ENCODE data around the gene CRYBG1.
A peak's percentile ranks its signal among the peaks of the same experiment; 100 is the strongest.
"Not testable (repeated sequence)": the region's sequence is repeated elsewhere in the genome, so short reads cannot be mapped to it uniquely, and the experiment has no call there.

CRYBG1 gene

GRCh38 chr6:106501960-106502371 lies 141.4 kb downstream of the CRYBG1 start:
- no peak for DNase-seq (ENCODE audit: low read depth)

GRCh38 chr6:106502559-106502958 lies 142.0 kb downstream of the CRYBG1 start:
- DNase-seq (ENCODE audit: low read depth): no peak

DNA sequence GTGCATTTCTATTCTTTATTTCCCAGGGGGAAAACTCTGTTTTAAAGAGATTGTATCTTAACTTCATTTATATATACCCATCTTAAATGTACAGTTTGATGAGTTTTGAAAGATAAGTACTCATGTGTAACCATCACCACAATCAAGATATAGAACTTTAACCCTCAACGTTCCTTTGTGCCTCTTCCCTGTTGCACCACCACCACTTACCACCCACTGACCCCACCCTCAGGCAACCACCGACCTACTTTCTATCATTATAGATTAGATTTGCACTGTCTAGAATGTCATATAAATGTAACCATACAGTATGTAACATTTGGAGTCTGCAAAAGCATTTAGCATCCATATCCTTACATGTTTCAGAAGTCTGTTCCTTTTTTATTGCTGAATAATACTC lies 147.8 kb downstream of the CRYBG1 start:
- DNase-seq (ENCODE audit: low read depth): no peak

DNA sequence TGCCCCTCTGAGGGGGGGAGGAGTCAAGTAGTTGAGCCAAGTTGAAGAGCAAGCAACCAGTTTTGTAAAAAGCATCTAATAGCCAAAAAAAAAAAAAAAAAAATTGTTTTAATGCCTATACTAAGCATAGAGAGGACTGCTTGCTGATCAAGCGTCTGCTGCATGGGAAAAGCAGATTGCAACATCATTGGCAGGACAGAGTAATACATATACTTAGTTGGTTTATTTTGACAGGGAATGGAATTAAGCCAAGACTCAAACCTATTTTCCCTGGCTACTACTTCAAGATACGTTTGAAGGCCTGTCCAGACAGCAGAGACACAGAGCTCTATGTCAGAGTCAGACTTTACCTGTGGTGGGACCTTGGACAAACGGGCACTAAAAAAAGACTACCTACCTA lies 148.3 kb downstream of the CRYBG1 start:
- no peak for DNase-seq (ENCODE audit: low read depth)

- no peak for DNase-seq (ENCODE audit: low read depth)
Measured at GRCh38 chr6:106509420-106510089, 149.0 kb downstream of the CRYBG1 start.

GRCh38 chr6:106510090-106510970 lies 149.8 kb downstream of the CRYBG1 start:
- DNase-seq (ENCODE audit: low read depth): peak; percentile 50

- DNase-seq (ENCODE audit: low read depth): no peak
Measured at GRCh38 chr6:106511288-106512047, 151.0 kb downstream of the CRYBG1 start.

DNA sequence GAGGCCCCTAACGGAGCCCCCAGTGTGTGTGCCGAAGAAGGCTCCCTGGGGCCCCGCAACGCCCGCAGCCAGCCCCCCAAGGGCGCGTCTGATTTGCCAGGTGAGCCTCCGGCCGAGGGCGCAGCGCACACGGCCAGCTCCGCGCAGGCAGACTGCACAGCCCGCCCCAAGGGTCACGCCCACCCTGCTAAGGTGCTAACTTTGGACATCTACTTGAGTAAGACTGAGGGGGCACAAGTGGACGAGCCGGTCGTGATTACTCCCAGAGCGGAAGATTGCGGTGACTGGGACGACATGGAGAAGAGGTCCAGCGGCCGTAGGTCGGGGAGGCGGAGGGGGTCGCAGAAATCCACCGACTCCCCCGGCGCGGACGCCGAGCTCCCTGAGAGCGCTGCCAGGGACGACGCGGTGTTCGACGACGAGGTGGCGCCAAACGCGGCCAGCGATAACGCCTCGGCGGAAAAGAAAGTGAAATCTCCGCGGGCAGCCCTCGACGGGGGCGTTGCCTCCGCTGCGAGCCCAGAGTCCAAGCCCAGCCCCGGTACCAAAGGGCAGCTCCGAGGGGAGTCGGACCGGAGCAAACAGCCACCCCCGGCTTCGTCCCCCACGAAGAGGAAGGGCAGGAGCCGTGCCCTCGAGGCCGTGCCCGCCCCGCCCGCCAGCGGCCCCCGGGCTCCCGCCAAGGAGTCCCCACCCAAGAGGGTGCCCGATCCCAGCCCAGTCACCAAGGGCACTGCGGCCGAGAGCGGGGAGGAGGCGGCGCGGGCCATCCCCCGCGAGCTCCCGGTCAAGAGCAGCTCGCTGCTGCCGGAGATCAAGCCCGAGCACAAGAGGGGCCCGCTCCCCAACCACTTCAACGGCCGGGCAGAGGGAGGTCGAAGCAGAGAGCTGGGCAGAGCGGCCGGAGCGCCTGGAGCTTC lies 151.8 kb downstream of the CRYBG1 start:
- DNase-seq (ENCODE audit: low read depth): peak; percentile 71

- DNase-seq (ENCODE audit: low read depth): no peak
Measured at GRCh38 chr6:106512968-106513574, 152.6 kb downstream of the CRYBG1 start.

DNA sequence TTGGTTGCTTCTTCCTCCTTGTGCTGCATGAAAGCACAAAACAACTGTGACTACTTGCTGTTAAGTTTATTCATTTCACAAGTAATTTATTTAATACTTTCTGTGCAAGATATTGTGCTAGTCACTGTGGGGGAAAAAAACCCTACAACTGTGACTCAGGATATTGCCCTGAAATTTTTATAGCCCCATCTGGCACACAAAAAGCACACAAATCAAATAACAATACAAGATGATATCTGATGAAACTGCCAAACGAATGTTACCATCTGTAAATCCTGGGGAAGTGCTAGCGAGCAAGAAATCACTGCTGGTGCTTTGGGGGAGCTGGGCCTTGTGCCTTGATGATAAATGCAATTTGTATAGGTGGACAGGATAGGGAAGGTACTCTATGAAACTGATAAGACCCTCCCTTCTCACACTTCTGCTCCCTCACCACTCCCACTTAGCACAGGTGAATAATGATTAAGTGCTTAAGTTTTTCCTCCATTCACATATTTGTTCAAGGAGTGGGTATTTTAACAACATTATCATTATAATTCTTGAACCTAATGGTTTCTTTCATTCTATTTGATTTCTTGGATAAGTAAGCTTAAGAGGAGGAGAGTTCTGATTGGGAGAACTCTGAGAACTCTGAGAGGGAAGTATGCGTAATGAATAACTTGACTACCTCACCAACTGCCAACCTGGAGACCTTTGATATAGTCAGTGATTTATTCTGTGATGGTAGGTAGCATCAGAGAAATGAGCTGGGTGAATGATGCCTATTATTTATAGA lies 153.5 kb downstream of the CRYBG1 start:
- no peak for DNase-seq (ENCODE audit: low read depth)

GRCh38 chr6:106514583-106514885 lies 154.0 kb downstream of the CRYBG1 start:
- no peak for DNase-seq (ENCODE audit: low read depth)

DNA sequence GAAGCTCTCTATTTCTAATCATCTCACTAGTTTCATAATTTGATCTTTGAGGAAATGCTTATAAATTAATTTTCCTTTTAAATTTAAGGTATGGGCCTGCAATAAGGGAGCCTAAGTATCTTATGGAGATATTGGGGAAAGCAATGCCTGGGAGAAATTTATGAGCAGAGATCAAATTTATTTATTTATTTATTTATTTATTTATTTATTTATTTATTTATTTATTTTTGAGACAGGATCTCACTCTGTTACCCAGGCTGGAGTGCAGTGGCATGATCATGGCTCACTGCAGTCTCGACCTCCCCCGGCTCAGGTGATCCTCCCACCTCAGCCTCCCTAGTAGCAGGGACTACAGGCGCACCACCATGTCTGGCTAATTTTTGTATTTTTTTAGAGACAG lies 155.1 kb downstream of the CRYBG1 start:
- not testable (repeated sequence) for DNase-seq (ENCODE audit: low read depth)

- no peak for DNase-seq (ENCODE audit: low read depth)
Measured at GRCh38 chr6:106516616-106517015, 156.1 kb downstream of the CRYBG1 start.

DNA sequence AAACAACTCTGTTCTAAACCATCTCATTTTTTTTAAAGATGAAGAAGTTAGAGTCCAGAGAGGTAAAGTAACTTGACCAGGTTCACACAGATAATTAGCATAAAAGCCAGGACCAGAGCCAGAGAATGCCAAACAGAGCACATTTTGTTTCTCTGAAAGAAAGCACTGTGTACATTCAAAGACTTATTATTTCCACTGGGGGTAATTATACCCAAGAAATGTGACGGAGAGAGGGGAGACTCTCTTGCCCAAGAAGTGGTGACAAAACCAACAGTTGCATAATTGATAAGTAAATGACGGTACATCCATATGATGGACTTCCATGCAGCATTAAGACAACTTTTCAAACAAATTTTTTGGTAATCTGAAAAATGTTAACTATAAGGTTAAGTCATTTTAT lies 157.2 kb downstream of the CRYBG1 start:
- no peak for DNase-seq (ENCODE audit: low read depth)

DNA sequence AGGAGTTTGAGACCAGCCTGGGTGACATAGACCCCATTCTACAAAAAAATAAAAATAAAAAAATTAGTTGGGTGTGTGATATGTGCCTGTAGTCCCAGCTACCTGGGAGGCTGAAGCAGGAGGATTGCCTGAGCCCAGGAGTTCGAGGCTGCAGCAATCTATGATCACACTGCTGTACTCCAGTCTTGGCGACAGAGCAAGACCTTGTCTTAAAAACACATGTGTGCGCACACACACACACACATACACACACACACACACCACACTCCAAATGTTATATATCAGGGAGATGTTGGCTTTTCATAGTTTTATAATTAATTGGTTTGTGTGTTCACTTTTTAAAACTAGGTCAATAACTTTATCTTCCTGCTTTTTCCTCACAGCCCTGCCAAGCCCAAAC lies 158.2 kb downstream of the CRYBG1 start:
- no peak for DNase-seq (ENCODE audit: low read depth)

DNA sequence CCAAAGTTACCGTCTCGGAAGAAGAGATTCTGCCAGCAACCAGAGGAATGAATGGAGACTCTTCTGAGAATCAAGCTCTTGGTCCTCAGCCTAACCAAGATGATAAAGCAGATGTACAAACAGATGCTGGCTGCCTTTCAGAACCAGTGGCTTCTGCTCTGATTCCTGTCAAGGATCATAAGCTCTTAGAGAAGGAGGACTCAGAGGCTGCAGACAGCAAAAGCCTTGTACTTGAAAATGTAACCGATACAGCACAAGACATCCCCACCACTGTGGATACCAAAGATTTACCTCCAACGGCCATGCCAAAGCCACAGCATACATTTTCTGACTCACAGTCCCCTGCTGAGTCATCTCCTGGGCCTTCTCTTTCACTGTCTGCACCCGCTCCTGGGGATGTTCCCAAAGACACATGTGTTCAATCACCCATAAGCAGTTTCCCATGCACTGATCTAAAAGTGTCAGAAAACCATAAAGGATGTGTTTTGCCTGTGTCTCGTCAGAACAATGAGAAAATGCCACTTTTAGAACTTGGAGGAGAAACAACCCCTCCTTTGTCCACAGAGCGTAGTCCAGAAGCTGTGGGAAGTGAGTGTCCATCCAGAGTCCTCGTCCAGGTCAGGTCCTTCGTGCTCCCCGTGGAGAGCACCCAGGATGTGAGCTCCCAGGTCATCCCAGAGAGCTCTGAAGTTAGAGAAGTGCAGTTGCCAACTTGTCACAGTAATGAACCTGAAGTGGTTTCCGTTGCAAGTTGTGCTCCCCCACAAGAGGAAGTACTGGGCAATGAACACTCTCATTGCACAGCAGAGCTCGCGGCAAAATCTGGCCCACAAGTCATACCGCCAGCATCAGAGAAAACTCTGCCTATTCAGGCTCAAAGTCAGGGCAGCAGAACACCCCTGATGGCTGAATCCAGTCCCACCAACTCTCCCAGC lies 159.2 kb downstream of the CRYBG1 start:
- DNase-seq (ENCODE audit: low read depth): peak; percentile 58

- peak; percentile 64 for DNase-seq (ENCODE audit: low read depth)
Measured at GRCh38 chr6:106520711-106521401, 160.3 kb downstream of the CRYBG1 start.

GRCh38 chr6:106522562-106523250 lies 162.2 kb downstream of the CRYBG1 start:
- no peak for DNase-seq (ENCODE audit: low read depth)

Measured in activated T-helper 1 cell treated with Interleukin-2 at 50 U/mL for 16 hours (primary cell).